Stomach smooth muscle (tissue), 2 donors: ENCODE measurements around the gene PIGP.

ENCODE experiments used
- H3K27ac ChIP-seq: one replicate; pipeline ENCODE4 v1.7.0; 2013; ENCODE audit warnings: mild to moderate bottlenecking, low read length, inconsistent platforms
- H3K27me3 ChIP-seq, 2 donors: one replicate each; pipeline ENCODE4 v1.7.0; 2013; ENCODE audit warnings: low read length in 2 of 2; ENCODE audit not compliant: insufficient read depth in 2 of 2, control insufficient read depth in 1 of 2
- H3K36me3 ChIP-seq, 2 donors: one replicate each; pipeline ENCODE4 v1.7.0; 2013; ENCODE audit warnings: low read length in 2 of 2; ENCODE audit not compliant: control insufficient read depth in 2 of 2, insufficient read depth in 2 of 2
- H3K4me1 ChIP-seq: one replicate; pipeline ENCODE4 v1.7.0; 2013; ENCODE audit warnings: low read length; ENCODE audit not compliant: control insufficient read depth, insufficient read depth
- H3K4me3 ChIP-seq, 2 donors: one replicate each; pipeline ENCODE4 v1.7.0; 2013; ENCODE audit warnings: low read length in 2 of 2
- H3K9ac ChIP-seq, 2 donors: one replicate each; pipeline ENCODE4 v1.7.0; 2013; ENCODE audit warnings: low read length in 2 of 2, mild to moderate bottlenecking in 1 of 2
- H3K9me3 ChIP-seq, 2 donors: one replicate each; pipeline ENCODE4 v1.7.0; 2013; ENCODE audit warnings: low read length in 2 of 2; ENCODE audit not compliant: control insufficient read depth in 2 of 2
- donor health status: healthy.
- donor health status: Pancreatic carcinoma.

Gene PIGP

DNA sequence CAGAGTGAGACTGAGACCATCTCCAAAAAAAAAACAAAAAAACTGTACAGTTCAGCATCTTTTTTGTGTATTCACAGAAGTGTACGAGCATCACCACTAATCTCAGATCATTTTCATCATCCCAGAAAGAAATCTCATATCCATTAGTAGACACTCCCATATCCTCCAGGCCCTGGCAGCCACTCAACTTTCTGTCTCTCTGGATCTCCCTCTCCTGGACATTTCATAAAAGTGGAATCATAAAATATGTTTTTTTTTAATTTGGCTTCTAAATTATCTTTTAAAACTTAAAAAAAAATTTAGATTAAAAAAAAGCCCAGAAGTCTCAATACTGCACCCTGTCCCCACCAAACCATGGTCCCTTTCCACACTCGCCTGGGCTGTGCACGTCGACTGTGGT, 44.3 kb downstream of the PIGP start:
- Histone ChIP-seq H3K27me3 (peaks cover 0 to 2% of the 10 kb centered on the region in 2 donors), H3K9me3 (no peaks in the 10 kb centered on the region), H3K9ac (no peak overlapping the region), H3K27ac (no peak overlapping the region), H3K36me3 (no peaks in the 10 kb centered on the region), H3K4me3 (no peak overlapping the region), H3K4me1 (no peaks in the 10 kb centered on the region)

DNA sequence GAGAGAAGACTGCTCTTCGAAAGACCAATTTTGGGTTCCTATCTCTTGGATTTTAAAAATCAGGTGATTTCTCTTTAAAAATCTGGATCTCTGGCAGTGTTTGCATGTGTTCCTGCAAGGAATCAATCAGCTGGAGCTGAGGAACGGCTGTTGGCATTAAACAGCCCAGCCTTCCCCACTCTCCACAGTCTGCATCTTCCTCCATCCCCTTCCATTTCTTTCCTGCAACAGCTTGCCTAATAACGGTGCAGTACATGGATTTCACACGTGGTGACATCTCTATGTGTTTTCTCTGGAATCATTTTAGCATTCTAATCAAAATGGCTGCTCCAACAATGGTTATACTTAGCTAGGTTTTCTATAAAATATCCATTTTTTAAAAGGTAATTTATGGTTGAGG, 46.4 kb downstream of the PIGP start:
- H3K27me3 ChIP-seq: no peaks in the 10 kb centered on the region
- H3K9me3 ChIP-seq: no peaks in the 10 kb centered on the region
- no peak overlapping the region for H3K4me3 ChIP-seq
- H3K4me1 ChIP-seq: no peaks in the 10 kb centered on the region
- H3K27ac ChIP-seq: no peak overlapping the region
- H3K36me3 ChIP-seq: no peaks in the 10 kb centered on the region
- no peak overlapping the region for H3K9ac ChIP-seq

DNA sequence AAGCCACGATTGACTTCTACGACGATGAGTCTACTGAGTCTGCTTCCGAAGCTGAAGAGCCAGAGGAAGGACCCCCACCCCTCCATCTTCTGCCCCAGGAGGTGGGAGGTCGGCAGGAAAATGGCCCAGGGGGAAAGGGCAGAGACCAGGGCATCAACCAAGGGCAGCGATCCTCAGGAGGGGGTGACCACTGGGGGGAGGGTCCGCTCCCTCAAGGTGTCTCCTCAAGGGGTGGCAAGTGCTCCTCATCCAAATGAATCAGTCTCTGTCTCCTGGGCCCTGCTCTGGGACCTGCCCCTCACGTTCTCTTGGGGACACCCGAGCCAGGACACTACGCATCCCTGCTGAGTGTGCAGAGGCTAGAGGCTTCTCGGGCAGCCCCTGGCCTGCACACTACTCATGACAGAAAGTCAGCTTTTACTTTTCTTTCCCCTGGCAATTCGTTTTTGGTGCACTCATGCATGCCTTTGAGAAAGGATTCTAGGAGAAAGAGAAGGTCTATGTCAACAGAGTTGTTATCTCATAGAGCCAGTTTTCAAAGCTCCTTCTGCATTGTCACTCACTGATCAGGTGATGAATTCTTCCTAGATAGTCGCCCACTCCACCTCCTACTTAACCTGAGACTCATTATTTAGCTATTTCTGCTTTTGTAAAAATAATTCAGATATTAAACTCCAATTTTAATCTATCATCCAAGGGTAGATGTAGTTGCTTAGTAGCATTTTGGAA, 54.8 kb downstream of the PIGP start:
- no peak overlapping the region for H3K9ac ChIP-seq
- H3K4me1 ChIP-seq: no peaks in the 10 kb centered on the region
- H3K4me3 ChIP-seq: no peak overlapping the region
- H3K9me3 ChIP-seq: no peaks in the 10 kb centered on the region
- peaks cover 8 to 11% of the 10 kb centered on the region in 2 donors for H3K27me3 ChIP-seq
- H3K36me3 ChIP-seq: no peaks in the 10 kb centered on the region
- no peak overlapping the region for H3K27ac ChIP-seq
